ENCODE results near the gene STIM2. TPM values are rescaled to one million over a fixed set of nuclear protein-coding genes. Genes with fewer than 3 reads are reported as not detected.

Gene STIM2
- total RNA-seq, 2 donors from 2014 or later: 23.2 to 24.5 TPM

- Histone ChIP-seq H3K9ac (ENCODE audit: extremely low read depth, low read length, poor library complexity, severe bottlenecking) (no peak overlapping the region), H3K4me1 (ENCODE audit: control insufficient read depth, insufficient read depth, low read length) (no peaks in the 10 kb centered on the region), H3K36me3 (ENCODE audit: control insufficient read depth, insufficient read depth, low read length) (no peaks in the 10 kb centered on the region), H3K27me3 (ENCODE audit: control insufficient read depth, insufficient read depth, low read length, poor library complexity, severe bottlenecking) (peaks cover 6% of the 10 kb centered on the region), H3K9me3 (ENCODE audit: control insufficient read depth, low read length) (no peaks in the 10 kb centered on the region), H3K27ac (ENCODE audit: low read depth, low read length) (no peak overlapping the region), H3K4me3 (ENCODE audit: low read length) (no peak overlapping the region)
- H3K4me3 Mint-ChIP-seq: no peak overlapping the region
- no peaks in the 10 kb centered on the region for H3K9me3 Mint-ChIP-seq
- TF ChIP-seq, protein P1, sequence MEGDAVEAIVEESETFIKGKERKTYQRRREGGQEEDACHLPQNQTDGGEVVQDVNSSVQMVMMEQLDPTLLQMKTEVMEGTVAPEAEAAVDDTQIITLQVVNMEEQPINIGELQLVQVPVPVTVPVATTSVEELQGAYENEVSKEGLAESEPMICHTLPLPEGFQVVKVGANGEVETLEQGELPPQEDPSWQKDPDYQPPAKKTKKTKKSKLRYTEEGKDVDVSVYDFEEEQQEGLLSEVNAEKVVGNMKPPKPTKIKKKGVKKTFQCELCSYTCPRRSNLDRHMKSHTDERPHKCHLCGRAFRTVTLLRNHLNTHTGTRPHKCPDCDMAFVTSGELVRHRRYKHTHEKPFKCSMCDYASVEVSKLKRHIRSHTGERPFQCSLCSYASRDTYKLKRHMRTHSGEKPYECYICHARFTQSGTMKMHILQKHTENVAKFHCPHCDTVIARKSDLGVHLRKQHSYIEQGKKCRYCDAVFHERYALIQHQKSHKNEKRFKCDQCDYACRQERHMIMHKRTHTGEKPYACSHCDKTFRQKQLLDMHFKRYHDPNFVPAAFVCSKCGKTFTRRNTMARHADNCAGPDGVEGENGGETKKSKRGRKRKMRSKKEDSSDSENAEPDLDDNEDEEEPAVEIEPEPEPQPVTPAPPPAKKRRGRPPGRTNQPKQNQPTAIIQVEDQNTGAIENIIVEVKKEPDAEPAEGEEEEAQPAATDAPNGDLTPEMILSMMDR (conservative IDR thresholded peaks at IDR 0.05): no peak
- DNase-seq: no peak
- no peak overlapping the region for H3K27ac Mint-ChIP-seq
- H3K27me3 Mint-ChIP-seq (ENCODE audit: insufficient read depth): peaks cover 13% of the 10 kb centered on the region
- no peaks in the 10 kb centered on the region for H3K36me3 Mint-ChIP-seq (ENCODE audit: low read depth)
- WGBS, 2 experiments (ENCODE audit: insufficient coverage in 1 of 2, insufficient read length in 1 of 2): 70 to 92% methylated on average over 2 to 3 of the region's 3 CpGs
- H3K4me1 Mint-ChIP-seq: peaks cover 6% of the 10 kb centered on the region
Measured at GRCh38 chr4:27055221-27055760, 194.7 kb downstream of the STIM2 start.

DNA sequence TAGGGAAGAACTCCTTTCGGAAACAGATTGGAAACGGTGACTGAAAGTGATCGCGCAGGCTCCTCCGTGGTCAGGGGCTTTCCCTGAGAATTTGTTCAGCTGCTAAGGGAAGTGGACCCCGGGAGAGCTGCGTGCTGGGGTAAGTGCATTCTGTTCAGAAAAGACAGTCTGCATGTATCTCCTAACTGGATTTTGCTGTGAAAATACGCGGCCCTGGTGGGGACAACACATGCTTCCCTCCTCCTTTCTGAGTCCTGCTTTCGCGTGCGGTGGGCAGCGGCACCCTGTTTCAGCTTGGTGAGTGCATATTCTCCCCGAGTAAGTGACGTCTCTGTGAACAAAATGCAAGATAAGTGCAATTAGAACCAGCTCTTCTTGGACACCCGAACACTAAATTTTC lies 195.6 kb downstream of the STIM2 start:
- H3K27me3 ChIP-seq (ENCODE audit: control insufficient read depth, insufficient read depth, low read length, poor library complexity, severe bottlenecking): peaks cover 6% of the 10 kb centered on the region
- H3K9me3 Mint-ChIP-seq: no peaks in the 10 kb centered on the region
- 93 to 95% methylated on average over 15 to 16 of the region's 16 CpGs for WGBS, 2 experiments (ENCODE audit: insufficient coverage in 1 of 2, insufficient read length in 1 of 2)
- H3K36me3 Mint-ChIP-seq (ENCODE audit: low read depth): no peaks in the 10 kb centered on the region
- H3K9me3 ChIP-seq (ENCODE audit: control insufficient read depth, low read length): no peaks in the 10 kb centered on the region
- no peak overlapping the region for H3K27ac ChIP-seq (ENCODE audit: low read depth, low read length)
- no peaks in the 10 kb centered on the region for H3K36me3 ChIP-seq (ENCODE audit: control insufficient read depth, insufficient read depth, low read length)
- no peak overlapping the region for H3K9ac ChIP-seq (ENCODE audit: extremely low read depth, low read length, poor library complexity, severe bottlenecking)
- H3K4me1 ChIP-seq (ENCODE audit: control insufficient read depth, insufficient read depth, low read length): no peaks in the 10 kb centered on the region
- H3K4me3 Mint-ChIP-seq: no peak overlapping the region
- H3K27ac Mint-ChIP-seq: no peak overlapping the region
- peaks cover 6% of the 10 kb centered on the region for H3K4me1 Mint-ChIP-seq
- H3K4me3 ChIP-seq (ENCODE audit: low read length): no peak overlapping the region
- no peak for DNase-seq
- TF ChIP-seq, protein P1 (conservative IDR thresholded peaks at IDR 0.05): no peak
- peaks cover 13% of the 10 kb centered on the region for H3K27me3 Mint-ChIP-seq (ENCODE audit: insufficient read depth)

DNA sequence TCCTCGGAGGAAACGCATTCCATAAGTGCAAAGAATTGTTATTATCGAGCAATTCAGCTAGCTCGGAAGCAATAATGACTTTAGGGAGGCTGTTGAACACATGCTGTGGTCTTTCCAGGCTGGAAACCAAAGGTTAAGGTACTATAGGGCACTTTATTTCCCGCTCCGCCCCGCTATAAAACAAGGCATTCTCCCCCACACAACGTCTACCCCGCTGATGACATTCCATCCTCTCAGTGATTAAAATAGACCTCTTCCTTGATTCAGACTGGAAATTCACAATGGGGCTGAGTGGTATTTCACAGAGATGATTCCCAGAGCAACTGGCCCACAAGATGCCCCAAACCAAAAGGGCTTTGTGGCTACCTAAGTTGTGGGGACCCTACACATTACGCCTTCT lies 196.4 kb downstream of the STIM2 start:
- H3K27ac Mint-ChIP-seq: no peak overlapping the region
- H3K36me3 Mint-ChIP-seq (ENCODE audit: low read depth): no peaks in the 10 kb centered on the region
- 94 to 97% methylated on average over 9 to 10 of the region's 10 CpGs for WGBS, 2 experiments (ENCODE audit: insufficient coverage in 1 of 2, insufficient read length in 1 of 2)
- no peaks in the 10 kb centered on the region for H3K4me1 ChIP-seq (ENCODE audit: control insufficient read depth, insufficient read depth, low read length)
- DNase-seq: no peak
- H3K9me3 Mint-ChIP-seq: no peaks in the 10 kb centered on the region
- H3K9ac ChIP-seq (ENCODE audit: extremely low read depth, low read length, poor library complexity, severe bottlenecking): no peak overlapping the region
- TF ChIP-seq, protein P1 (conservative IDR thresholded peaks at IDR 0.05): no peak
- no peak overlapping the region for H3K4me3 ChIP-seq (ENCODE audit: low read length)
- H3K4me1 Mint-ChIP-seq: peaks cover 6% of the 10 kb centered on the region
- H3K9me3 ChIP-seq (ENCODE audit: control insufficient read depth, low read length): no peaks in the 10 kb centered on the region
- H3K36me3 ChIP-seq (ENCODE audit: control insufficient read depth, insufficient read depth, low read length): no peaks in the 10 kb centered on the region
- peaks cover 6% of the 10 kb centered on the region for H3K27me3 ChIP-seq (ENCODE audit: control insufficient read depth, insufficient read depth, low read length, poor library complexity, severe bottlenecking)
- H3K4me3 Mint-ChIP-seq: no peak overlapping the region
- H3K27me3 Mint-ChIP-seq (ENCODE audit: insufficient read depth): peaks cover 11% of the 10 kb centered on the region
- no peak overlapping the region for H3K27ac ChIP-seq (ENCODE audit: low read depth, low read length)
